Occipital lobe (tissue), 2 donors: ENCODE results near the gene ADAM10. TPM values are rescaled to one million over a fixed set of nuclear protein-coding genes. Genes with fewer than 3 reads are reported as not detected.
"Not testable (repeated sequence)": the region's sequence is repeated elsewhere in the genome, so short reads cannot be mapped to it uniquely, and the experiment has no call there.

Experiments
- DNase-seq: peaks from one replicate; lab custom pipeline; 2025; lab: John Stamatoyannopoulos, UW
- total RNA-seq: library from RNA; depleted of rRNA; stranded (reverse); fragments of >200 nt; gene quantifications from one replicate; pipeline ENCODE4 v1.2.3, GENCODE V29; 2014

ADAM10 gene
- total RNA-seq, 1 donor from 2014 or later: 127 TPM

GRCh38 chr15:58677426-58677825 lies 72.1 kb downstream of the ADAM10 start:
- DNase-seq: no peak

GRCh38 chr15:58676766-58677165 lies 72.7 kb downstream of the ADAM10 start:
- no peak for DNase-seq

- DNase-seq: no peak
Measured at GRCh38 chr15:58671186-58671585, 78.3 kb downstream of the ADAM10 start.

GRCh38 chr15:58669108-58669507 lies 80.4 kb downstream of the ADAM10 start:
- no peak for DNase-seq

- no peak for DNase-seq
Measured at GRCh38 chr15:58666957-58667356, 82.5 kb downstream of the ADAM10 start.

- no peak for DNase-seq
Measured at GRCh38 chr15:58665672-58666071, 83.8 kb downstream of the ADAM10 start.

- DNase-seq: no peak
Measured at GRCh38 chr15:58650102-58650501, 99.4 kb downstream of the ADAM10 start.

GRCh38 chr15:58649175-58649574 lies 100.3 kb downstream of the ADAM10 start:
- DNase-seq: no peak

GRCh38 chr15:58643996-58644395 lies 105.5 kb downstream of the ADAM10 start:
- no peak for DNase-seq

- no peak for DNase-seq
Measured at GRCh38 chr15:58641660-58642059, 107.8 kb downstream of the ADAM10 start.

- DNase-seq: no peak
Measured at GRCh38 chr15:58639992-58640391, 109.5 kb downstream of the ADAM10 start.

GRCh38 chr15:58639002-58639756 lies 110.3 kb downstream of the ADAM10 start:
- DNase-seq: no peak

GRCh38 chr15:58632789-58633188 lies 116.7 kb downstream of the ADAM10 start:
- DNase-seq: no peak

- no peak for DNase-seq
Measured at GRCh38 chr15:58631319-58631718, 118.2 kb downstream of the ADAM10 start.

GRCh38 chr15:58629625-58630024 lies 119.9 kb downstream of the ADAM10 start:
- DNase-seq: no peak

GRCh38 chr15:58628206-58628947 lies 121.1 kb downstream of the ADAM10 start:
- no peak for DNase-seq

- no peak for DNase-seq
Measured at GRCh38 chr15:58627701-58628100, 121.8 kb downstream of the ADAM10 start.

GRCh38 chr15:58627046-58627445 lies 122.5 kb downstream of the ADAM10 start:
- no peak for DNase-seq

- DNase-seq: no peak
Measured at GRCh38 chr15:58626378-58626777, 123.1 kb downstream of the ADAM10 start.

GRCh38 chr15:58622877-58623276 lies 126.6 kb downstream of the ADAM10 start:
- no peak for DNase-seq

- DNase-seq: not testable (repeated sequence)
Measured at GRCh38 chr15:58620268-58620667, 129.2 kb downstream of the ADAM10 start.

- DNase-seq: no peak
Measured at GRCh38 chr15:58616171-58616570, 133.3 kb downstream of the ADAM10 start.
